ENCODE data around the gene IL34. TPM values are rescaled to one million over a fixed set of nuclear protein-coding genes. Genes with fewer than 3 reads are reported as not detected.
"Not testable (repeated sequence)": the region's sequence is repeated elsewhere in the genome, so short reads cannot be mapped to it uniquely, and the experiment has no call there.

The IL34 gene
- polyA plus RNA-seq, 4 donors, result 1.5 to 25.2 (median 6.5) TPM; not detected in 1

DNA sequence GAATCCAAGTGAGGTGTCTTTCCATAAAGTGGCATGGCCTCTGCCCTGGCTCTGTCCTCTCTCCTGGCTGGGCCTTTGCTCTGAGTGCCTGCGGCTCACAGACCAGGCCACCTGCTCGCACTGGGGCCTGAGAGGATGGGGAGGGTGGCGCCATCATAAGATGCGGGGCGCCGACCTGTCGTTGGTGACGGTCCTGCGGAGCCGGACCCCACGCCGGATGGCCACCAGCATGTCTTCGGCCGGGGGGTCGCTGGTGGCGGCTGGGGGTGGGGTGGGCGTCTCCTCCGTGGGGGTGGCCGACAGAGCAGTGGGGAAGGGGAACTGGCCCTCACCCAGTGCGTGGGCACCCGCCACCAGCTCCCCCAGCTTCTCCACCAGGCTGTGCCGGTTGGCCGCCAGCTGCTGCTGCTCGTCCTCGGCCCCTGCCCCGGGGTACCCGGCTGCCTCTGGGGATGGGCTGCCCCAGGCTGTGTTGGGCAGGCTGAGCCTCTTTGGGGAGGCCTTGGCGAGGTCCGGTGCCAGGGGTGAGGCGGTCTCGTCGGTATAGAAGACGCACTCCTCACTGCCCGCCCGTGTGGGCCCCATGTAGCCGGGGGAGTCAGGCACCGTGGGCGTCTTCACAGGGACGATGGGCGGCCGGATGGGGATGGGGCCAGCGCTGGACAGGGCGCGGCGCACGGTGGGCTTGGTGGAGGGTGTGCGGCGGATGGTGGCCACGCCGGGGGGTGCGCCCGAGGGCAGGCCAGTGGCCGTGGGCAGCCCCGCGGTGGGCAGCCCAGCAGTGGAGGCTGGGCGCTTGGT lies 17.4 kb downstream of the IL34 start:
- H3K9me3 ChIP-seq (ENCODE audit: control insufficient read depth in 2 of 2, insufficient read depth in 1 of 2, low read depth in 1 of 2, low read length in 1 of 2), result no peaks in the 10 kb centered on the region
- WGBS, 3 donors, result 94 to 98% (median 95%) methylated on average over 41 to 56 of the region's 56 CpGs
- no peak overlapping the region for H3K4me3 ChIP-seq (ENCODE audit: low read depth in 1 of 3, low read length in 3 of 3)
- DNase-seq (no peak), FAIRE-seq (no peak)
- peaks cover 0 to 70% (median 9%) of the 10 kb centered on the region in 3 donors for H3K36me3 ChIP-seq (ENCODE audit: control insufficient read depth in 3 of 3, insufficient read depth in 2 of 3, low read depth in 1 of 3, low read length in 3 of 3)
- H3K27me3 ChIP-seq (ENCODE audit: control insufficient read depth in 3 of 3, insufficient read depth in 3 of 3, low read length in 3 of 3), result no peaks in the 10 kb centered on the region
- H3K4me1 ChIP-seq (ENCODE audit: control insufficient read depth in 3 of 3, insufficient read depth in 2 of 3, low read depth in 1 of 3, low read length in 2 of 3), result no peaks in the 10 kb centered on the region
- no peak overlapping the region for H3K27ac ChIP-seq (ENCODE audit: low read depth in 1 of 3, low read length in 2 of 3)

DNA sequence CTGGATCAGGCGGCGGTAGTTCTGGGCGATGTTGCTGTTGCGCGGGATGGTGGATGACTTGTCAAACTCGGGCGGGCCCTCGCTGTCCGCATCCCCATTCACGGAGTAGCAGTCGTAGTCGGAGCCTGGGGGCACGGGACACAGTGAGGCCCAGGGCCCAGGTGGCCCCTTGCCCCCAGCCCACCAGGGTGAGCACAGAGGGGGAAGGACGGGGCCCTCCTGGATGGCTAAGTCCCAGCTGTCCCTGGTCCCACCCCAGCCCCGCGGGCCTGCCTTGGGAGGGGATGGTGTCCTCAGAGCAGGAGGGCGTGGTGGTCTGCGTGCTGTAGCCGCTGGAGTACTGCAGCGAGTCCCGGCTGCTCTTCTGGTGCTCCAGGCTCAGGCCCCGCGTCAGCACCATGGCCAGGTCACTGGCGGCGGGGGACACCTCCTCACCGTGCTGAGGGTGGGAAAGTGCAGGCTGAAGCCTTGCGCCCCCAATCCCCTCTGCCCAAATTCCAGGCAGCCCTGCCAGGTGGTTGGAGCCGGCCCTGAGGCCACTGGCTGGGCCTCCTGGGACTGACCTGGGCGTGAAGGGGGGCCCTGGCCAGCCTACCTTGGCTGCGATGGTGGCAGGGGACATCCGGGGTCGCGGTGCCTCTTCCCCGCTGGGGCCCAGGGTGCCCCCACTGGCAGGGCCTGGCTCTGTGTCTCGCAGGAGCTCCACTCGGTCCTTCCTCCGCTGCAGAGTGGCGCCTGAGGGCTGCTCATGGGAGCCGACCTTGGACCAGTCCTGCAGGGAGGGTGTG lies 18.2 kb downstream of the IL34 start:
- Histone ChIP-seq H3K27ac (ENCODE audit: low read depth in 1 of 3, low read length in 2 of 3) (no peak overlapping the region), H3K27me3 (ENCODE audit: control insufficient read depth in 3 of 3, insufficient read depth in 3 of 3, low read length in 3 of 3) (no peaks in the 10 kb centered on the region), H3K9me3 (ENCODE audit: control insufficient read depth in 2 of 2, insufficient read depth in 1 of 2, low read depth in 1 of 2, low read length in 1 of 2) (no peaks in the 10 kb centered on the region), H3K4me3 (ENCODE audit: low read depth in 1 of 3, low read length in 3 of 3) (no peak overlapping the region), H3K36me3 (ENCODE audit: control insufficient read depth in 3 of 3, insufficient read depth in 2 of 3, low read depth in 1 of 3, low read length in 3 of 3) (peaks cover 0 to 65% (median 9%) of the 10 kb centered on the region in 3 donors), H3K4me1 (ENCODE audit: control insufficient read depth in 3 of 3, insufficient read depth in 2 of 3, low read depth in 1 of 3, low read length in 2 of 3) (no peaks in the 10 kb centered on the region)
- FAIRE-seq (no peak), DNase-seq (no peak)
- 89 to 95% (median 92%) methylated on average over 35 to 39 of the region's 39 CpGs for WGBS, 3 donors

DNA sequence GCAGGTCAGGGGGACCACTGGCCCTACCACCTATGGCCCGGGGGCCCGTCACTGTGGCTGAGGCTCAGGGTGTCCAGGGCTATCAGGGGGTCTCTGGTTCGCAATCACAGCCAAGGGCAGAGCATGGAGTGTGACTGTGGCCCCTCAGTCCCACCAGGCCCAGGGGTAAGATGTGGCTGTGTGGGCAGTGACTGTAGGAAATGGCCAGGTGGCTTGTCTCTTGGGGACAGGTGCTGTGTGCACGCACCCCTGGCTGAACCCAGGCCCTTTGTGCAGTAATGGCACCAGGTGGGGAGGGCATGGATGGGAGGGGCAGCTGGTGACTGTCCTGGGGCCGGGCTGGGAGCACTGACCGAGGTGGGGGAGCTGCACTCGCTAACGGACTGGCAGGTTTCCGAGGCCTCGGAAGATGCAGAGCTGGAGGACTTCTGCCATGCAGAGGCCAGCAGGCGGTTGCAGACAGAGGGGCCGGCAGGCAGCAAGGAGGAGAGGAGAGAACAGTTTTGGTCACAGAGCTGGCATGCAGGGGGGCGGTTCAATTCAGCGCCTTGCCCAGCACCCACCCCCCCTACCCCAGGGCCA lies 18.8 kb downstream of the IL34 start:
- H3K4me3 ChIP-seq (ENCODE audit: low read depth in 1 of 3, low read length in 3 of 3), result no peak overlapping the region
- H3K4me1 ChIP-seq (ENCODE audit: control insufficient read depth in 3 of 3, insufficient read depth in 2 of 3, low read depth in 1 of 3, low read length in 2 of 3), result no peaks in the 10 kb centered on the region
- no peak overlapping the region for H3K27ac ChIP-seq (ENCODE audit: low read depth in 1 of 3, low read length in 2 of 3)
- H3K27me3 ChIP-seq (ENCODE audit: control insufficient read depth in 3 of 3, insufficient read depth in 3 of 3, low read length in 3 of 3), result no peaks in the 10 kb centered on the region
- H3K36me3 ChIP-seq (ENCODE audit: control insufficient read depth in 3 of 3, insufficient read depth in 2 of 3, low read depth in 1 of 3, low read length in 3 of 3), result peaks cover 0 to 64% (median 9%) of the 10 kb centered on the region in 3 donors
- no peaks in the 10 kb centered on the region for H3K9me3 ChIP-seq (ENCODE audit: control insufficient read depth in 2 of 2, insufficient read depth in 1 of 2, low read depth in 1 of 2, low read length in 1 of 2)
- no peak for DNase-seq
- FAIRE-seq, result no peak
- 91 to 97% (median 91%) methylated on average over 14 of the region's 14 CpGs for WGBS, 3 donors

- no peak overlapping the region for H3K27ac ChIP-seq (ENCODE audit: low read depth in 1 of 3, low read length in 2 of 3)
- no peak for DNase-seq
- no peaks in the 10 kb centered on the region for H3K9me3 ChIP-seq (ENCODE audit: control insufficient read depth in 2 of 2, insufficient read depth in 1 of 2, low read depth in 1 of 2, low read length in 1 of 2)
- H3K36me3 ChIP-seq (ENCODE audit: control insufficient read depth in 3 of 3, insufficient read depth in 2 of 3, low read depth in 1 of 3, low read length in 3 of 3), result peaks cover 0 to 65% (median 9%) of the 10 kb centered on the region in 3 donors
- no peaks in the 10 kb centered on the region for H3K27me3 ChIP-seq (ENCODE audit: control insufficient read depth in 3 of 3, insufficient read depth in 3 of 3, low read length in 3 of 3)
- WGBS, 3 donors, result 85 to 94% (median 85%) methylated on average over 22 of the region's 22 CpGs
- FAIRE-seq, result no peak
- no peaks in the 10 kb centered on the region for H3K4me1 ChIP-seq (ENCODE audit: control insufficient read depth in 3 of 3, insufficient read depth in 2 of 3, low read depth in 1 of 3, low read length in 2 of 3)
- no peak overlapping the region for H3K4me3 ChIP-seq (ENCODE audit: low read depth in 1 of 3, low read length in 3 of 3)
Observed at GRCh38 chr16:70665806-70666735, 19.7 kb downstream of the IL34 start.

DNA sequence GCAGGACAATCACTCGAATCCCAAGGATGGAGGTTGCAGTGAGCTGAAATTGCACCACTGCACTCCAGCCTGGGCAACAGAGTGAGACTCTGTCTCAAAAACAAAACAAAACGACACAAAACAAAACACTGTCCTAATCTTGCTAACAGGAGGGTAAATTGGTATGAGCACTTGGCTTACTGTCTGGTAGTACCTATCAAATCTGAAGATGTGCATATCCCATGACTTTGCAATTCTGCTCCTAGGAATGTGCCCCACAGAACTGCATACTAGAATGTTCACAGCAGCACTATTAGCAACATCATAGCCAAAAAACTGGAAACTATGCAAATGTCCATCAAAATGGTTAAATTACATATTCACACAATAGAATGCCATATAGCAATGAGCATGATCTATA lies 23.8 kb downstream of the IL34 start:
- H3K4me3 ChIP-seq (ENCODE audit: low read depth in 1 of 3, low read length in 3 of 3), result no peak overlapping the region
- 88 to 96% (median 94%) methylated on average over 2 of the region's 2 CpGs for WGBS, 3 donors
- no peaks in the 10 kb centered on the region for H3K4me1 ChIP-seq (ENCODE audit: control insufficient read depth in 3 of 3, insufficient read depth in 2 of 3, low read depth in 1 of 3, low read length in 2 of 3)
- H3K9me3 ChIP-seq (ENCODE audit: control insufficient read depth in 2 of 2, insufficient read depth in 1 of 2, low read depth in 1 of 2, low read length in 1 of 2), result no peaks in the 10 kb centered on the region
- FAIRE-seq, result no peak
- peaks cover 0 to 49% (median 2%) of the 10 kb centered on the region in 3 donors for H3K36me3 ChIP-seq (ENCODE audit: control insufficient read depth in 3 of 3, insufficient read depth in 2 of 3, low read depth in 1 of 3, low read length in 3 of 3)
- DNase-seq, result no peak
- H3K27ac ChIP-seq (ENCODE audit: low read depth in 1 of 3, low read length in 2 of 3), result no peak overlapping the region
- H3K27me3 ChIP-seq (ENCODE audit: control insufficient read depth in 3 of 3, insufficient read depth in 3 of 3, low read length in 3 of 3), result no peaks in the 10 kb centered on the region

- DNase-seq; H3K9me3 ChIP-seq (ENCODE audit: control insufficient read depth in 2 of 2, insufficient read depth in 1 of 2, low read depth in 1 of 2, low read length in 1 of 2); H3K4me1 ChIP-seq (ENCODE audit: control insufficient read depth in 3 of 3, insufficient read depth in 2 of 3, low read depth in 1 of 3, low read length in 2 of 3); H3K27ac ChIP-seq (ENCODE audit: low read depth in 1 of 3, low read length in 2 of 3); H3K4me3 ChIP-seq (ENCODE audit: low read depth in 1 of 3, low read length in 3 of 3); H3K27me3 ChIP-seq (ENCODE audit: control insufficient read depth in 3 of 3, insufficient read depth in 3 of 3, low read length in 3 of 3); FAIRE-seq: not testable (repeated sequence)
- peaks cover 0 to 48% (median 4%) of the 10 kb centered on the region in 3 donors for H3K36me3 ChIP-seq (ENCODE audit: control insufficient read depth in 3 of 3, insufficient read depth in 2 of 3, low read depth in 1 of 3, low read length in 3 of 3)
- 94 to 96% (median 94%) methylated on average over 4 of the region's 4 CpGs for WGBS, 3 donors
Observed at GRCh38 chr16:70670938-70671337, 24.6 kb downstream of the IL34 start.

- Histone ChIP-seq H3K4me1 (ENCODE audit: control insufficient read depth in 3 of 3, insufficient read depth in 2 of 3, low read depth in 1 of 3, low read length in 2 of 3) (no peaks in the 10 kb centered on the region), H3K36me3 (ENCODE audit: control insufficient read depth in 3 of 3, insufficient read depth in 2 of 3, low read depth in 1 of 3, low read length in 3 of 3) (peaks cover 0 to 68% (median 7%) of the 10 kb centered on the region in 3 donors), H3K4me3 (ENCODE audit: low read depth in 1 of 3, low read length in 3 of 3) (no peak overlapping the region), H3K27me3 (ENCODE audit: control insufficient read depth in 3 of 3, insufficient read depth in 3 of 3, low read length in 3 of 3) (no peaks in the 10 kb centered on the region), H3K9me3 (ENCODE audit: control insufficient read depth in 2 of 2, insufficient read depth in 1 of 2, low read depth in 1 of 2, low read length in 1 of 2) (no peaks in the 10 kb centered on the region), H3K27ac (ENCODE audit: low read depth in 1 of 3, low read length in 2 of 3) (no peak overlapping the region)
- FAIRE-seq (no peak), DNase-seq (no peak)
- WGBS, 3 donors, result 90 to 93% (median 92%) methylated on average over 18 of the region's 18 CpGs
Observed at GRCh38 chr16:70674221-70675014, 28.1 kb downstream of the IL34 start.
